Cerebellar nuclear complex (tissue), 1 donor: Measurements from ENCODE around the gene ASIC1.

Experiments used
- DNase-seq, 2 experiments: peaks; one replicate each; lab custom pipeline; 2025; lab: John Stamatoyannopoulos, UW

The ASIC1 gene

GRCh38 chr12:50041062-50041860 is 16.1 kb upstream of the ASIC1 start:
- DNase-seq, result no peak

- DNase-seq, result no peak
These were observed 15.4 kb upstream of the ASIC1 start for GRCh38 chr12:50041962-50042361.

- no peak for DNase-seq
These were observed 14.7 kb upstream of the ASIC1 start for GRCh38 chr12:50042693-50043092.

DNA sequence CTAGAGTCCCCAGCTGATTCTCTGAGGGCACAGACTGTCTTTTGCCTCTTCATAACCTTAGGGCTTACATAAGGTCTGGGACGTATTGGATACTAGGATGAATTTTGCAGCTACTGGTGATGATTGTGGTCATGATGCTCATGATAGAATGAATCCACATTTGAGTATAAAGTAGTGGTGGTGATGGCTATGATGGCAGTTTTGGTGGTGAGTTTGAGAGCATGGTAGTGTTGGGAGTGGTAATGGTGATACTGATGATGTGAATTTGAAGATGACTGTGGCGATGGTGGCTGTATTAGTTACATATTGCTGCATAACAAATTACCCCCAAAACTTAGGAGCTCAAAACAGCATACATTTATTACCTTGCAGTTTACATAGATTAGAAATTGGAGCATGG is 14.1 kb upstream of the ASIC1 start:
- no peak for DNase-seq

DNA sequence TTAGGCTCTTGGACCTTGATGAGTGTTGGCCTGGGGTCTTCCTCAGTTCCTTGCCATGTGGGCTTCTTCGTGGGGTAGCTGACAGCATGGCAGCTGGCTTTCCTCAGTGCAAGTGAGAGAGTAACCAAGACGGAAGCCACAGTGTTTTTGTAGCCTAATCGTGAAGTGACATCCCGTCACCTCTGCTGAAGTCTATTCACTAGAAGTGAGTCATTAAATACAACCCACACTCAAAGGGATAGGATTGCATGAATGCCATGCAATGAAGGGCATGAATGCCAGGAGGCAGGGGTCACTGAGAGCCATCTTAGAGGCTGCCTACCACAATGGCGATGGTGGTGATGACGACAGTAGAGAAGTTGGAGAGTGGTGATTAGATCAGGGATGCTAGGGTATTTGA is 13.5 kb upstream of the ASIC1 start:
- DNase-seq, result no peak

DNA sequence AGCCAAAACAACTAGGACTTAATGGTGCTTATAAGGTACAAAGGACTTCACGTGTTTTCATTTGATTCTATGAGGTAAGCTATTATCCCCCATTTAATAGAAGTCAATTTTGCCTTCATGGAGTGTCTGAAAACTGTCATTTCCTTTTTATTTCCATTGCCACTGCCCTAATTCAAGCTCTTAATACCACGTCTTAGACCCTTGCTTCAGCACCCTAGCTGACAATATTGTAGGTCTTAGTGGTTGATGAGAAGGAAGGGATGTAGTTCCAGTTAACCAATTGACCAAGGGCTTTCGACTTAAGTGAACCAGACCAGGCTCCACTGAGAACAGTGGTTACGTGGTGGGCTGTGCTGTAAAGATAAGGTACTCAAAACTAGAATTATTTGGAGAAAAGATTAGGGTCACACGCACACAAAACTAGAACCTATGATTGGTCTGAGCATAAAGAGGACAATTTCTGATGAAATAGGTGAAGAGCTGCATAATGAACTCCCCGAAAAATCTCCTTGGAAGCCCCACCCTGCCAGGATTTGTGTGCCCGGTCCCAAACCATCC is 9.6 kb upstream of the ASIC1 start:
- DNase-seq, result no peak

DNA sequence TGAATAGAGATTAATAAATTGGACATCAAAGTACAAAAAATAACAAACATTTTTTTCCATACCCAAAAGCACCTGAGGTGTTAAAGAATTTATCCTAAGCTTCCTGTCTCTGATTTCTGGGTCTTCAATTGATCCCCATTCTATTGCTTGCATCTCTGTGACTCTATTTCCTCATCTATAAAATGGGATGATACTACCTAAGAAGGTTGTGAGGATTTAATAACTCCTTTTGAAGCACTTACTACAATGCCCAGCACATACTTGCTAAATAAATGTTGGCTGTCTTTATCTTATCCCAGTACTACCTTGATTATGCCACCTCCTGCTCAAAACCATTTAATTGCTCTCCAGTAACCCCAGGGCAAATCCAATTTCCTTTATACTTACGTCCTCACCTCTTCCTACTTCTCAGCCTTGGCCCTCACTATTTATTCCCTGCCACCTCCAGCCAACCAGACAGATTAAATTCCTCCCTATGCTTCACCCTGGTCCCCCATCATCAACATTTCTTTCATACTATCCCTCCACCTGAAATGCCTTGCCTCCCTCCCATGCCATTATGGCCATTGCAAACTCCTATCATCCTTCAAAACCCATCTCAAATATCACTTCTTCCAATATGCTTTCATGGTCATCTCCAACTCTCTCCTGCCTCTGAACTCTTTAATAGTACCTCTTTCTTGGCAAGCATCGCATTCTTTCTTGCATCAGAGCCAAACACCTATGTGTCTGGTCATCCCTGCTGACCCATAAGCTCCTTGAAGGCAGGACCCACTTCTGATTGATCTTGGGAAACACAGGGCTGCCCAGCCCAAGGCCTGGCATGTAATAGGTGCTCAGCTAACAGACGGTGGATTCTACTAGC is 7.9 kb upstream of the ASIC1 start:
- no peak for DNase-seq

- no peak for DNase-seq
These were observed 7.3 kb upstream of the ASIC1 start for GRCh38 chr12:50050119-50050385.

DNA sequence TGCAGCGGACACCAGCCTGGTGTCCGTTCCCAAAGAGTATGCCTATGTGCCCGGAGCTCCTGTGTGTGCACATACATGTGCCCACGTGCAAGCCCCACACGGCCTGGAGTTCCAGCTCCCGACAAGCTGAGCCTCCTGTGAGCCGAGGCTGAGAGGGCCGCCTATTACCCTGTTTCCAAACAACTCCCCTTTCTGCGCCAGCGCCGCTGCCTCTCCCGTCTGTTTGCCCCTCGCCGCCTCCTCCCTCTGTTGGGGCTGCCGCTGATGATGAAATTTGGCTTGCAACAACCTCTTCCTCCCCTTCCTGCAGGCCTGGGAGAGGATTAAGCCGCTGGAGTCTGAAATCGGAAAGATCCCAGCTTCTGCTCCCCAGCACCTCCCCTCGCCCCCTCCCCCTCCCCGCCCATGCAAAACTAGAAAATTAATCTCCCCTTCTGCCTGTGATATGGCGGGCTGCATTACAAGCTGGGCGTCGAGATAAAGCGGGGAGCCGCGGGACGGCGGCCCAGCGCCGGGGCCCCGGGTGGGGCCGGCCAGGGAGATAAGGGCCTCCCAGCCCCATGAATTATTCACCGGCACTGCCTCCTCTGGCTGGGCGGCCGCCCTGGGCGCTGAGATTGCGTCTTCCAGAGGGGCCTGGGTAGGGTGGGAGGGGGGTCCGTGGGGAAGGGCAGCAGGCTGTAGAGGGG is 6.8 kb upstream of the ASIC1 start:
- no peak for DNase-seq

- no peak for DNase-seq
These were observed 6.1 kb upstream of the ASIC1 start for GRCh38 chr12:50051101-50051806.

- no peak for DNase-seq
These were observed 4.9 kb upstream of the ASIC1 start for GRCh38 chr12:50052544-50052943.

GRCh38 chr12:50052964-50053363 is 4.4 kb upstream of the ASIC1 start:
- no peak for DNase-seq

DNA sequence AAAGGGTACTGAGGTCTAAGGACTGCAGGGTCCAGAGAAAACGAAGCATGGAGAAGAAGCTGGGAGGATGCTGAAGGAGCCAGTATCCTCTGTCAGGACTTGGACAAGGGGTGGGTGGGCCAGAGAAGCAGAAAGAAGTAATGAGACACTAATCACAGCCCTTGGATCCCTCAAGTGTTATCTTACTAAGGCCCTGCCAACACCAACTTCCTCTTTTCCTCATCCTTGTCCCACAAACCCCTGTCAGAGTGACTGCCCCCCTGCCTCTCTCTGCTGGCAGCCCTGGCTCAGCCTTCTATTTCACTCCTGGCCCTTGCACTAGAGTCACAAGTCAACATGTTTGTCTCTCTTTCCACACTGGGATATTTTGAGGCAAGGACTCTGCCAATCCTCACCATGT is 3.8 kb upstream of the ASIC1 start:
- no peak for DNase-seq

- peak in 1 of 2 experiments; percentile 28 for DNase-seq
These were observed 1.4 kb upstream of the ASIC1 start for GRCh38 chr12:50055831-50056638.

DNA sequence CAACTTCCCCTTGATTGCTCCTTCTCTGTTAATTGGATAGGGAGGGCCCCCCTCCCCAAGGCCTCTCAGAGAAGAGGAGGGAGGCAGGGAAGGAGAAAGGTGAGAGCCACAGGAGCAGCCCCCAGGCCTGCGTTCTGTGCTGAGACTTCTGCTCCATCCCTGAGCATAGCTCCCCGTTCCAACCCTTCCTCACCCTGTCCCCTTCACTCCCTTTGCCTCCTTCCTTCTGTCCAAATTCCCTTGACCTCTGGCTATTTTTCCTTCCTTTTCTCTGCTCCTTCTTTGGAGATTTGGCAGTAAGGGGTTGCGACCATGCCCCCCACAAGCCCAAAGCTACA is 788 bp upstream of the ASIC1 start:
- DNase-seq, result no peak

- DNase-seq, result no peak
These were observed 687 bp downstream of the ASIC1 start for GRCh38 chr12:50057896-50058670.

GRCh38 chr12:50058743-50059312 is 1.4 kb downstream of the ASIC1 start:
- no peak for DNase-seq

- DNase-seq, result no peak
These were observed 2.2 kb downstream of the ASIC1 start for GRCh38 chr12:50059440-50060119.

- DNase-seq, result no peak
These were observed 2.7 kb downstream of the ASIC1 start for GRCh38 chr12:50060120-50060468.

GRCh38 chr12:50061171-50061570 is 3.8 kb downstream of the ASIC1 start:
- DNase-seq, result no peak
